AG04450 (cell line): ENCODE measurements around the gene PARD3. TPM values are rescaled to one million over a fixed set of nuclear protein-coding genes. Genes with fewer than 3 reads are reported as not detected.

Experiments used
- CTCF ChIA-PET: fragments of 300-600, 350-600 bp; formaldehyde crosslinking; extraction: SDS; loops from one replicate; lab custom pipeline; 2022; ENCODE audit warnings: antibody characterized with exemption, inconsistent platforms; lab: Charles Lee
- POLR2A ChIA-PET: fragments of 350-600 bp; formaldehyde crosslinking; extraction: SDS; loops from one replicate; lab custom pipeline; 2021; ENCODE audit warnings: antibody characterized with exemption, inconsistent platforms; lab: Yijun Ruan, JAX
- DNase-seq: peaks from one replicate; pipeline ENCODE4 v3.0.0-alpha.2; 2011; ENCODE audit warnings: low read depth, low spot score
- H3K27ac ChIP-seq: one replicate; pipeline ENCODE4 v1.5.1; 2012; ENCODE audit warnings: low read depth, low read length, control low read depth
- H3K27me3 ChIP-seq: one replicate; pipeline ENCODE4 v1.6.0; 2012; ENCODE audit warnings: low read length; ENCODE audit not compliant: control insufficient read depth, insufficient read depth
- H3K4me3 ChIP-seq: 2 replicates; pipeline ENCODE4 v1.5.1; 2011; ENCODE audit warnings: mild to moderate bottlenecking, low read depth, low read length, control low read depth
- H3K9me3 ChIP-seq: 2 replicates; pipeline ENCODE4 v1.5.1; 2012; ENCODE audit warnings: low read length; ENCODE audit not compliant: control insufficient read depth, insufficient read depth
- CTCF ChIP-seq: IDR thresholded peaks from 2 replicates; pipeline ENCODE4 v1.5.1; 2011; ENCODE audit warnings: low read depth, low read length, control low read depth, inconsistent platforms
- polyA plus RNA-seq: library from polyadenylated mRNA; depleted of rRNA; stranded (reverse); fragments of >200 nt; gene quantifications from 2 replicates; pipeline ENCODE4 v1.2.3, GENCODE V29; 2011

PARD3 gene
- polyA plus RNA-seq, 1 experiment = 43.1 TPM

DNA sequence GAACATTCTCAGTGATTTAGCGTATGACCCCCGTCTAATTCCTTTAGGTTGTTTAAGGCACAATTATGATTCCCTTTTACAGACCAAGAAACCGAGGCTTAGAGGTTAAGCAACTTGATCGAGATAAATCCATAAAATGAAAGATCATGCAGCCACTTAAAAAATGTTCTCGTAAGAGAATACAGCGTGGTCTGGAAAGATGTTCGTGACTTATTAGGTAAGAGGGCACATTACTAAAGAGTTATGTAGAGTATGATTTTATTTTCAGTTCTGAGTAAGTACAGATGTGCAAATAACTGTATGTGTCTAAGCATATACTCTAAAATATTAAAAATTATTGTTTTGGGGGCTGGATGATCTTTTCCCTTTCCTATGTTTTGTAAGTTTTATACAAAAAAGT is 575.1 kb downstream of the PARD3 start:
- CTCF ChIA-PET = interaction anchor here (1.1 to 1.4 kb wide), 2 partner anchors 15 to 398 kb away, joined by 3 read pairs; no protein-coding TSS in a partner anchor

GRCh38 chr10:34237898-34238455 is 577.1 kb downstream of the PARD3 start:
- Histone ChIP-seq H3K4me3 (no peak overlapping the region), H3K9me3 (no peaks in the 10 kb centered on the region), H3K27me3 (no peaks in the 10 kb centered on the region), H3K27ac (no peak overlapping the region)
- TF ChIP-seq CTCF = no peak
- ChIA-PET POLR2A (no interaction called here), CTCF (no interaction called here)
- no peak for DNase-seq

More for the DNA sequence above, 575.1 kb downstream of the PARD3 start:
- POLR2A ChIA-PET = no interaction called here
- H3K27me3 ChIP-seq = no peaks in the 10 kb centered on the region
- H3K27ac ChIP-seq = no peak overlapping the region
- no peak overlapping the region for H3K4me3 ChIP-seq
- no peak for DNase-seq
- no peaks in the 10 kb centered on the region for H3K9me3 ChIP-seq
- no peak for TF ChIP-seq CTCF

GRCh38 chr10:34236931-34237330 is 578.2 kb downstream of the PARD3 start:
- TF ChIP-seq CTCF = no peak
- no peaks in the 10 kb centered on the region for H3K27me3 ChIP-seq
- no peak overlapping the region for H3K27ac ChIP-seq
- H3K9me3 ChIP-seq = no peaks in the 10 kb centered on the region
- peak; percentile 36 for DNase-seq
- ChIA-PET CTCF (interaction anchor here (1.2 to 1.4 kb wide), 2 partner anchors 9 to 120 kb away, joined by 3 to 4 read pairs; no protein-coding TSS in a partner anchor), POLR2A (interaction anchor here (0.5 kb wide), 1 partner anchor 111 kb away, joined by 5 read pairs; no protein-coding TSS in a partner anchor)
- no peak overlapping the region for H3K4me3 ChIP-seq

GRCh38 chr10:34235164-34235832 is 579.8 kb downstream of the PARD3 start:
- POLR2A ChIA-PET = no interaction called here
- no peak for DNase-seq
- H3K4me3 ChIP-seq = no peak overlapping the region
- H3K27me3 ChIP-seq = no peaks in the 10 kb centered on the region
- no peaks in the 10 kb centered on the region for H3K9me3 ChIP-seq
- TF ChIP-seq CTCF = no peak
- no peak overlapping the region for H3K27ac ChIP-seq
- CTCF ChIA-PET = interaction anchor here (2.0 kb wide), 1 partner anchor 402 kb away, joined by 5 read pairs; no protein-coding TSS in a partner anchor

GRCh38 chr10:34232481-34232880 is 582.6 kb downstream of the PARD3 start:
- TF ChIP-seq CTCF = no peak
- no peak for DNase-seq
- no peaks in the 10 kb centered on the region for H3K27me3 ChIP-seq
- no peaks in the 10 kb centered on the region for H3K9me3 ChIP-seq
- CTCF ChIA-PET = interaction anchor here (0.7 kb wide), 1 partner anchor 763 kb away, joined by 4 read pairs; no protein-coding TSS in a partner anchor
- no peak overlapping the region for H3K4me3 ChIP-seq
- POLR2A ChIA-PET = no interaction called here
- no peak overlapping the region for H3K27ac ChIP-seq
